GM12878 (cell line): Measurements from ENCODE around the gene CNTNAP5. TPM values are rescaled to one million over a fixed set of nuclear protein-coding genes. Genes with fewer than 3 reads are reported as not detected.

Experiments
- ATAC-seq: fragments of 200-7000 bp; cut with Tn5 transposase; 3 replicates; pipeline ENCODE4 v1.9.1; 2020; ENCODE audit warnings: mild to moderate bottlenecking, moderate library complexity
- BruUV-seq: library from RNA; stranded (reverse); fragments of 400-500 nt; replicated peaks from 2 replicates; lab custom pipeline; 2021; lab: Mats Ljungman, UMichigan
- CTCF ChIA-PET: fragments of 300-600 bp; sonication (Branson Sonifier 250); formaldehyde crosslinking; extraction: SDS; loops from one replicate; lab custom pipeline; 2021; ENCODE audit warnings: inconsistent platforms; lab: Yijun Ruan, JAX
- POLR2A ChIA-PET: fragments of 350-600 bp; formaldehyde crosslinking; extraction: SDS; loops from one replicate; lab custom pipeline; 2021; ENCODE audit warnings: inconsistent platforms; lab: Charles Lee
- RAD21 ChIA-PET: fragments of 300-600 bp; sonication (Branson Sonifier 250); formaldehyde crosslinking; loops from one replicate; lab custom pipeline; 2023; ENCODE audit warnings: antibody characterized with exemption; ENCODE audit not compliant: unreplicated experiment; lab: Charles Lee
- SMC1A ChIA-PET: fragments of 300-600 bp; sonication (Branson Sonifier 250); formaldehyde crosslinking; loops from one replicate; lab custom pipeline; 2023; ENCODE audit not compliant: unreplicated experiment, uncharacterized antibody; lab: Charles Lee
- DNase-seq: peaks from one replicate; pipeline ENCODE4 v3.0.0-alpha.2; 2011; ENCODE audit warnings: low read depth, low spot score
- FAIRE-seq: peaks from 3 replicates; lab custom pipeline; 2011; peaks lifted over from hg19 to GRCh38; lab: Jason Lieb, UNC
- H2AFZ ChIP-seq: 2 replicates; pipeline ENCODE4 v1.6.0; 2011; ENCODE audit warnings: low read depth, low read length, control low read depth; ENCODE audit not compliant: control insufficient read depth
- H3K27ac ChIP-seq: 2 replicates; pipeline ENCODE4 v1.5.1; 2011; ENCODE audit warnings: control low read depth; ENCODE audit not compliant: control insufficient read depth, insufficient read depth
- H3K27me3 ChIP-seq, 2 experiments: replicated peaks in 1 of 2; 2 replicates each; pipeline versions ENCODE4 v1.6.0 to v1.6.1; 2011; ENCODE audit warnings: low read length in 1 of 2; ENCODE audit not compliant: control insufficient read depth in 2 of 2, insufficient read depth in 2 of 2
- H3K36me3 ChIP-seq, 2 experiments: 2 replicates each; pipeline ENCODE4 v1.5.1; 2011; ENCODE audit warnings: low read length in 1 of 2; ENCODE audit not compliant: control insufficient read depth in 2 of 2, insufficient read depth in 2 of 2
- H3K4me1 ChIP-seq: 2 replicates; pipeline ENCODE4 v1.6.1; 2011; ENCODE audit warnings: mild to moderate bottlenecking, low read length, moderate library complexity, mixed read lengths; ENCODE audit not compliant: control insufficient read depth, insufficient read depth
- H3K4me2 ChIP-seq: 2 replicates; pipeline ENCODE4 v1.6.0; 2011; ENCODE audit warnings: control low read depth; ENCODE audit not compliant: control insufficient read depth, insufficient read depth
- H3K4me3 ChIP-seq: fragments of 200-600 bp; sonication (generic); 2 replicates; pipeline ENCODE4 v1.5.1; 2016
- H3K79me2 ChIP-seq: 2 replicates; pipeline ENCODE4 v1.6.0; 2011; ENCODE audit warnings: low read length; ENCODE audit not compliant: control insufficient read depth, insufficient read depth
- H3K9ac ChIP-seq: 2 replicates; pipeline ENCODE4 v1.8.0; 2011; ENCODE audit warnings: low read length, control low read depth, mixed read lengths; ENCODE audit not compliant: control insufficient read depth, insufficient read depth
- H3K9me3 ChIP-seq: replicated peaks from 3 replicates; pipeline ENCODE4 v1.5.1; 2011; ENCODE audit warnings: mild to moderate bottlenecking, low read length; ENCODE audit not compliant: control insufficient read depth, insufficient read depth
- H4K20me1 ChIP-seq: 2 replicates; pipeline ENCODE4 v1.6.0; 2011; ENCODE audit not compliant: control insufficient read depth, insufficient read depth
- CREM ChIP-seq: IDR thresholded peaks from 2 replicates; pipeline ENCODE4 v1.6.1; 2014; ENCODE audit warnings: antibody characterized with exemption, low read depth
- GABPA ChIP-seq: IDR thresholded peaks from 2 replicates; pipeline ENCODE4 v1.6.1; 2014; ENCODE audit warnings: antibody characterized with exemption, low read depth, mild to moderate bottlenecking, inconsistent platforms
- HDAC2 ChIP-seq: fragments of 200-600 bp; sonication (generic); IDR thresholded peaks from 2 replicates; pipeline ENCODE4 v1.6.1; 2017
- HDAC6 ChIP-seq: fragments of 200-600 bp; sonication (generic); IDR thresholded peaks from one replicate; pipeline ENCODE4 v1.8.0; 2017; ENCODE audit warnings: antibody characterized with exemption; ENCODE audit not compliant: unreplicated experiment
- LARP7 ChIP-seq: fragments of 450-650 bp; IDR thresholded peaks from 2 replicates; pipeline ENCODE4 v1.6.1; 2017; ENCODE audit warnings: mild to moderate bottlenecking
- NR2F1 ChIP-seq: fragments of 450-650 bp; conservative IDR thresholded peaks from 2 replicates; pipeline ENCODE4 v1.6.1; 2017; ENCODE audit warnings: mild to moderate bottlenecking
- POLR2AphosphoS2 ChIP-seq: IDR thresholded peaks from 2 replicates; pipeline ENCODE4 v1.6.1; 2011; ENCODE audit warnings: low read depth, mild to moderate bottlenecking, low read length, improper control_type of control experiment, moderate library complexity
- RCOR1 ChIP-seq: conservative IDR thresholded peaks from 2 replicates; pipeline ENCODE4 v1.6.1; 2012; ENCODE audit warnings: low read depth, low read length, improper control_type of control experiment
- RFX5 ChIP-seq: IDR thresholded peaks from 2 replicates; pipeline ENCODE4 v1.6.1; 2011; ENCODE audit warnings: low read depth, low read length, improper control_type of control experiment
- SPI1 ChIP-seq: IDR thresholded peaks from 2 replicates; pipeline ENCODE4 v1.6.1; 2011; ENCODE audit warnings: low read depth, mild to moderate bottlenecking, low read length, moderate library complexity, borderline replicate concordance; ENCODE audit not compliant: insufficient read depth
- SRF ChIP-seq, 2 experiments: IDR thresholded peaks; 2 replicates each; pipeline ENCODE4 v1.6.1; 2011; ENCODE audit warnings: low read depth in 2 of 2, low read length in 2 of 2, mild to moderate bottlenecking in 1 of 2, moderate library complexity in 1 of 2
- YBX1 ChIP-seq: fragments of 450-650 bp; IDR thresholded peaks from 2 replicates; pipeline ENCODE4 v1.6.1; 2016; ENCODE audit warnings: antibody characterized with exemption
- ZNF24 ChIP-seq: fragments of 450-650 bp; IDR thresholded peaks from 2 replicates; pipeline ENCODE4 v1.6.1; 2017; ENCODE audit warnings: antibody characterized with exemption, mild to moderate bottlenecking
- ZNF622 ChIP-seq: fragments of 450-650 bp; IDR thresholded peaks from 2 replicates; pipeline ENCODE4 v1.6.1; 2017; ENCODE audit warnings: mild to moderate bottlenecking, inconsistent platforms
- WGBS: methylation state at CpG from one replicate; pipeline ENCODE4 v1.1.6; 2016; ENCODE audit warnings: low lambda C conversion rate; ENCODE audit not compliant: insufficient replicate concordance, insufficient coverage; ENCODE audit errors: missing lambda C conversion rate; 5-methylcytosine and 5-hydroxymethylcytosine counted together
- in situ Hi-C: fragments of 300-500 bp; cut with MboI; formaldehyde crosslinking; loops from 9 replicates; pipeline ENCODE4 v1.14.3; 2018; ENCODE audit warnings: mixed read lengths
- intact Hi-C: fragments of 100-400 bp; cut with micrococcal nuclease; formaldehyde crosslinking; loops from one replicate; pipeline ENCODE4 v1.14.2; 2022; ENCODE audit not compliant: unreplicated experiment
- polyA plus RNA-seq, 11 experiments: library from polyadenylated mRNA; depleted of rRNA in 4 of 11; unstranded in 6 of 11; stranded (reverse) in 5 of 11; fragments of >200 nt; fragmentation: Nextera tagmentation in 4 of 11; fragmentation: Illumina TruSeq in 1 of 11; extraction: Ambion mirVana in 4 of 11; extraction: Trizol in 1 of 11; gene quantifications; 1 replicate in 1 of 11; 2 replicates in 10 of 11; pipeline versions ENCODE4 v1.2.1 to v1.2.3, GENCODE V29; 2011 to 2016; ENCODE audit warnings: inconsistent platforms in 2 of 11, missing spikeins in 2 of 11, low read depth in 1 of 11
- total RNA-seq, 4 experiments: library from RNA; depleted of rRNA in 3 of 4; stranded (reverse); fragments of >200 nt in 3 of 4; fragmentation: Illumina TruSeq in 1 of 4; extraction: Trizol in 1 of 4; gene quantifications; 2 replicates each; pipeline versions ENCODE4 v1.2.1 to v1.2.3, GENCODE V29; 2013 to 2021
- TF ChIP-seq, protein P1 (sequence below): fragments of 450-650 bp; IDR thresholded peaks from 2 replicates; pipeline ENCODE4 v1.6.1; 2017; ENCODE audit warnings: mild to moderate bottlenecking, moderate library complexity
- TF ChIP-seq, protein P2 (sequence below): fragments of 450-650 bp; IDR thresholded peaks from 2 replicates; pipeline ENCODE4 v1.6.1; 2018; ENCODE audit warnings: borderline replicate concordance, mild to moderate bottlenecking; ENCODE audit not compliant: partially characterized antibody

CNTNAP5 gene
- total and polyA plus RNA-seq, 10 of the 15 experiments (the other 5 are each of a cell fraction or from before 2014, with no cell fraction given) = not detected

DNA sequence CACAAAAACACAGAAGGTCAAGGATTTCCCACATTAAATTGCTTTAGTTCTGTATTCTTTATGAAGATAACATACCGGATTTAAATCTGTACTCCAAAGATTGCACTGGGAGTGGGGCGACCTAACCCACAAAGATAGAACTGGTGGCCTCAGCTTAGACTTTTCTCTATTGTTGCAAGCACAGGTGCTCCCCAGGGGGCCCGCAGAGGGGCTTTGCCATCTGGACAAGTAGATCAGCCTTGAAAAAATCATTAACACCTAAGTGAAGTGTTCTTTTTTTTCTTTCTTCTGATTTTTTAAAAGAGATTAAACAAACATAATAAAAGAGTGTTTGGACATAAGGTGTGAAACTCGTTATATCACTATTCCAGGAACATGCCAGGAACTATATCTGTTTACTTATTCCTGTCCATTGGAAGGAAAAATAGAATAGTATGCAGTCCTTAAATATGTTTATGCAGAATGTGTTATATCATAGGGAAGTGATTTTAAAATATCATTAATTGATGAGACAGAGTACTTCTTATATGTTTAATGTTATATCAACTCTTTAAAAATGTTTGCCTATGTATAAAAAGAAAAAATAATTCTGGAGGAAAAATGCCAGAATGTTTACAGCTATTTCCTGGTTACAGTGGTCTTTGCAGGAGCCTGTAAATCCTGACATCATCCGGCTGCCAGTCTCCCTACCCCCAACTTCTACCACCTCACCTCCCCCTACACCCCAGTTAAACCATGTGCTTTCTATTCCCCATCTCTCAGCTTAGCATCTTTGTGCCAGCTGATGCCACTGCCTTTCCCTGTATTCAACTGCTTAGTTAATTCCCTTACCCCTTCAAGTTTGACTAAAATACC lies 679.2 kb downstream of the CNTNAP5 start:
- ChIA-PET POLR2A (no interaction called here), RAD21 (no interaction called here), SMC1A (interaction anchor here (0.5 kb wide), 1 partner anchor 26 kb away, joined by 3 read pairs; no protein-coding TSS in a partner anchor), CTCF (no interaction called here)
- TF ChIP-seq ZNF622 = no peak
- TF ChIP-seq, protein P1, sequence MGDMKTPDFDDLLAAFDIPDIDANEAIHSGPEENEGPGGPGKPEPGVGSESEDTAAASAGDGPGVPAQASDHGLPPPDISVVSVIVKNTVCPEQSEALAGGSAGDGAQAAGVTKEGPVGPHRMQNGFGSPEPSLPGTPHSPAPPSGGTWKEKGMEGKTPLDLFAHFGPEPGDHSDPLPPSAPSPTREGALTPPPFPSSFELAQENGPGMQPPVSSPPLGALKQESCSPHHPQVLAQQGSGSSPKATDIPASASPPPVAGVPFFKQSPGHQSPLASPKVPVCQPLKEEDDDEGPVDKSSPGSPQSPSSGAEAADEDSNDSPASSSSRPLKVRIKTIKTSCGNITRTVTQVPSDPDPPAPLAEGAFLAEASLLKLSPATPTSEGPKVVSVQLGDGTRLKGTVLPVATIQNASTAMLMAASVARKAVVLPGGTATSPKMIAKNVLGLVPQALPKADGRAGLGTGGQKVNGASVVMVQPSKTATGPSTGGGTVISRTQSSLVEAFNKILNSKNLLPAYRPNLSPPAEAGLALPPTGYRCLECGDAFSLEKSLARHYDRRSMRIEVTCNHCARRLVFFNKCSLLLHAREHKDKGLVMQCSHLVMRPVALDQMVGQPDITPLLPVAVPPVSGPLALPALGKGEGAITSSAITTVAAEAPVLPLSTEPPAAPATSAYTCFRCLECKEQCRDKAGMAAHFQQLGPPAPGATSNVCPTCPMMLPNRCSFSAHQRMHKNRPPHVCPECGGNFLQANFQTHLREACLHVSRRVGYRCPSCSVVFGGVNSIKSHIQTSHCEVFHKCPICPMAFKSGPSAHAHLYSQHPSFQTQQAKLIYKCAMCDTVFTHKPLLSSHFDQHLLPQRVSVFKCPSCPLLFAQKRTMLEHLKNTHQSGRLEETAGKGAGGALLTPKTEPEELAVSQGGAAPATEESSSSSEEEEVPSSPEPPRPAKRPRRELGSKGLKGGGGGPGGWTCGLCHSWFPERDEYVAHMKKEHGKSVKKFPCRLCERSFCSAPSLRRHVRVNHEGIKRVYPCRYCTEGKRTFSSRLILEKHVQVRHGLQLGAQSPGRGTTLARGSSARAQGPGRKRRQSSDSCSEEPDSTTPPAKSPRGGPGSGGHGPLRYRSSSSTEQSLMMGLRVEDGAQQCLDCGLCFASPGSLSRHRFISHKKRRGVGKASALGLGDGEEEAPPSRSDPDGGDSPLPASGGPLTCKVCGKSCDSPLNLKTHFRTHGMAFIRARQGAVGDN = no peak
- TF ChIP-seq LARP7 = no peak
- TF ChIP-seq RFX5 = no peak
- TF ChIP-seq RCOR1 = no peak
- no peak for TF ChIP-seq SRF (IDR thresholded peaks at IDR 0.05; ENCODE audit: low read depth in 2 of 2, low read length in 2 of 2)
- TF ChIP-seq, protein P2, sequence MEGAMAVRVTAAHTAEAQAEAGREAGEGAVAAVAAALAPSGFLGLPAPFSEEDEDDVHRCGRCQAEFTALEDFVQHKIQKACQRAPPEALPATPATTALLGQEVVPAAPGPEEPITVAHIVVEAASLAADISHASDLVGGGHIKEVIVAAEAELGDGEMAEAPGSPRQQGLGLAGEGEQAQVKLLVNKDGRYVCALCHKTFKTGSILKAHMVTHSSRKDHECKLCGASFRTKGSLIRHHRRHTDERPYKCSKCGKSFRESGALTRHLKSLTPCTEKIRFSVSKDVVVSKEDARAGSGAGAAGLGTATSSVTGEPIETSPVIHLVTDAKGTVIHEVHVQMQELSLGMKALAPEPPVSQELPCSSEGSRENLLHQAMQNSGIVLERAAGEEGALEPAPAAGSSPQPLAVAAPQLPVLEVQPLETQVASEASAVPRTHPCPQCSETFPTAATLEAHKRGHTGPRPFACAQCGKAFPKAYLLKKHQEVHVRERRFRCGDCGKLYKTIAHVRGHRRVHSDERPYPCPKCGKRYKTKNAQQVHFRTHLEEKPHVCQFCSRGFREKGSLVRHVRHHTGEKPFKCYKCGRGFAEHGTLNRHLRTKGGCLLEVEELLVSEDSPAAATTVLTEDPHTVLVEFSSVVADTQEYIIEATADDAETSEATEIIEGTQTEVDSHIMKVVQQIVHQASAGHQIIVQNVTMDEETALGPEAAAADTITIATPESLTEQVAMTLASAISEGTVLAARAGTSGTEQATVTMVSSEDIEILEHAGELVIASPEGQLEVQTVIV = no peak
- TF ChIP-seq POLR2AphosphoS2 = no peak
- TF ChIP-seq CREM = no peak
- TF ChIP-seq ZNF24 = no peak
- TF ChIP-seq HDAC6 = no peak
- no peak for TF ChIP-seq GABPA
- TF ChIP-seq HDAC2 = no peak
- TF ChIP-seq SPI1 = no peak
- TF ChIP-seq NR2F1 = no peak
- no peak for TF ChIP-seq YBX1
- ATAC-seq (no peak), FAIRE-seq (no peak), DNase-seq (no peak)
- no peak overlapping the region for H3K4me2 ChIP-seq
- H3K9ac ChIP-seq = no peak overlapping the region
- no peak overlapping the region for H3K27ac ChIP-seq
- H3K27me3 ChIP-seq = no peaks in the 10 kb centered on the region
- H2AFZ ChIP-seq = no peak overlapping the region
- H3K79me2 ChIP-seq = no peaks in the 10 kb centered on the region
- BruUV-seq = no TSS peak
- H3K9me3 ChIP-seq = no peaks in the 10 kb centered on the region; the same call in 2 of the 3 replicates
- H4K20me1 ChIP-seq = no peaks in the 10 kb centered on the region
- intact Hi-C loops (no loop called here), in situ Hi-C loops (no loop called here)
- H3K4me1 ChIP-seq = no peaks in the 10 kb centered on the region
- WGBS = 3% methylated on average over 5 of the region's 5 CpGs
- no peak overlapping the region for H3K4me3 ChIP-seq
- H3K36me3 ChIP-seq = no peaks in the 10 kb centered on the region
